Measurements from ENCODE around the gene CCDC66. TPM values are rescaled to one million over a fixed set of nuclear protein-coding genes. Genes with fewer than 3 reads are reported as not detected.

CCDC66 gene
- total and polyA plus RNA-seq, 9 of the 15 experiments (the other 6 are each of a cell fraction or from before 2014, with no cell fraction given) = 21.5 to 46.5 (median 29.6) TPM

GRCh38 chr3:56557831-56558170 is 826 bp downstream of the CCDC66 start:
- peak; percentile 31 for ATAC-seq
- FAIRE-seq = no peak
- Histone ChIP-seq H2AFZ (ENCODE audit: low read depth, low read length) (peak overlapping the region; percentile 95), H3K9ac (ENCODE audit: insufficient read depth in 1 of 2, low read depth in 2 of 2, low read length in 2 of 2) (peak overlapping the region; percentile 80 to 98), H4K20me1 (replicated peaks; ENCODE audit: control insufficient read depth, insufficient read depth, low read length) (no peaks in the 10 kb centered on the region), H3K36me3 (ENCODE audit: control insufficient read depth, insufficient read depth, low read length) (peaks cover 35% of the 10 kb centered on the region), H3K27ac (ENCODE audit: extremely low read depth, low read depth, low read length) (peak overlapping the region; percentile 99), H3K27me3 (ENCODE audit: control insufficient read depth in 2 of 2, insufficient read depth in 2 of 2, low read length in 2 of 2) (peaks cover 0 to 5% of the 10 kb centered on the region in 2 experiments; a peak in 2 of 5 replicates), H3K79me2 (ENCODE audit: control insufficient read depth, insufficient read depth, low read length) (peaks cover 40% of the 10 kb centered on the region), H3K9me3 (replicated peaks; ENCODE audit: control insufficient read depth, insufficient read depth, low read depth, low read length) (no peaks in the 10 kb centered on the region), H3K4me3 (peak overlapping the region; percentile 71), H3K9me1 (ENCODE audit: control insufficient read depth, insufficient read depth, low read length) (no peaks in the 10 kb centered on the region), H3K4me1 (replicated peaks in 1 of 2; ENCODE audit: control insufficient read depth in 2 of 2, insufficient read depth in 2 of 2, low read length in 2 of 2) (no peaks in the 10 kb centered on the region; a peak in 2 of 5 replicates), H3K4me2 (ENCODE audit: insufficient read depth, low read length) (peak overlapping the region; percentile 91)
- no peak for DNase-seq (ENCODE audit: extremely low read depth in 1 of 4, low spot score in 3 of 4)
- BruUV-seq (replicated peaks) = no TSS peak
- ChIA-PET POLR2A (interaction anchor here (0.6 to 0.7 kb wide), 2 partner anchors 13 to 766 kb away, joined by 3 to 4 read pairs; no protein-coding TSS in a partner anchor), CTCF (ENCODE audit: low intra/inter-chr PET ratio) (interaction anchor here (0.6 kb wide), 1 partner anchor 218 kb away, joined by 3 read pairs; no protein-coding TSS in a partner anchor)
- intact Hi-C loops (cut with micrococcal nuclease) = no loop called here
- TF ChIP-seq KLF6 (CRISPR knock-in tag; IDR thresholded peaks at IDR 0.05; ENCODE audit: borderline replicate concordance) = no peak
- TF ChIP-seq HIVEP1 (CRISPR knock-in tag; IDR thresholded peaks at IDR 0.05) = no peak
- no peak for TF ChIP-seq ZNF696 (CRISPR knock-in tag; conservative IDR thresholded peaks at IDR 0.05)
- no peak for TF ChIP-seq THRA (IDR thresholded peaks at IDR 0.05)
- TF ChIP-seq PTBP1 (IDR thresholded peaks at IDR 0.05; ENCODE audit: low read depth, low read length) = no peak
- no peak for TF ChIP-seq ZNF551 (CRISPR knock-in tag; IDR thresholded peaks at IDR 0.05)
- TF ChIP-seq CEBPB (tag; IDR thresholded peaks at IDR 0.05) = no peak
- WGBS (ENCODE audit: insufficient coverage, low coverage, missing lambda C conversion rate) = 0% methylated on average over 7 of the region's 7 CpGs
- in situ Hi-C loops (cut with MboI) = no loop called here

Data from K562 (cell line).